Epithelial cell of proximal tubule (primary cell): ENCODE measurements around the gene ADCY2. TPM values are rescaled to one million over a fixed set of nuclear protein-coding genes. Genes with fewer than 3 reads are reported as not detected.

ENCODE experiments used
- DNase-seq: peaks from one replicate; pipeline ENCODE4 v3.0.0-alpha.2; 2011; ENCODE audit warnings: low read depth
- H3K4me3 ChIP-seq: 2 replicates; pipeline ENCODE4 v1.5.1; 2011; ENCODE audit warnings: low read depth, mild to moderate bottlenecking, low read length
- CTCF ChIP-seq: conservative IDR thresholded peaks from 2 replicates; pipeline ENCODE4 v1.5.1; 2012; ENCODE audit warnings: low read depth, mild to moderate bottlenecking, low read length
- total RNA-seq: library from RNA; depleted of rRNA; stranded (reverse); fragments of >200 nt; gene quantifications from 2 replicates; pipeline ENCODE4 v1.2.3, GENCODE V29; 2015

Gene ADCY2
- total RNA-seq, 1 donor from 2014 or later: 0.12 TPM

- H3K4me3 ChIP-seq: no peak overlapping the region
- TF ChIP-seq CTCF: no peak
- no peak for DNase-seq
These were observed 10.3 kb upstream of the ADCY2 start for GRCh38 chr5:7385681-7386080.

GRCh38 chr5:7388553-7388952 is 7.4 kb upstream of the ADCY2 start:
- no peak for DNase-seq
- TF ChIP-seq CTCF: no peak
- H3K4me3 ChIP-seq: no peak overlapping the region

GRCh38 chr5:7391215-7391614 is 4.7 kb upstream of the ADCY2 start:
- no peak overlapping the region for H3K4me3 ChIP-seq
- peak; percentile 52 for TF ChIP-seq CTCF
- peak; percentile 22 for DNase-seq

GRCh38 chr5:7391814-7392692 is 3.9 kb upstream of the ADCY2 start:
- no peak for DNase-seq
- H3K4me3 ChIP-seq: no peak overlapping the region
- peak; percentile 74 for TF ChIP-seq CTCF

GRCh38 chr5:7392693-7393024 is 3.3 kb upstream of the ADCY2 start:
- H3K4me3 ChIP-seq: no peak overlapping the region
- no peak for DNase-seq
- no peak for TF ChIP-seq CTCF

- no peak overlapping the region for H3K4me3 ChIP-seq
- DNase-seq: no peak
- TF ChIP-seq CTCF: no peak
These were observed 1.8 kb upstream of the ADCY2 start for GRCh38 chr5:7393921-7394799.
